HG02798 (cell line): Measurements from ENCODE around the gene CTRL.

ENCODE experiments used
- ATAC-seq: cut with Tn5 transposase; IDR thresholded peaks from one replicate; pipeline ENCODE4 v1.9.1; 2021; ENCODE audit warnings: mild to moderate bottlenecking; ENCODE audit not compliant: unreplicated experiment, poor library complexity

CTRL gene

GRCh38 chr16:67897231-67897630 is 34.4 kb downstream of the CTRL start:
- ATAC-seq = no peak

GRCh38 chr16:67893743-67894399 is 37.8 kb downstream of the CTRL start:
- no peak for ATAC-seq

- ATAC-seq = peak; percentile 95
These were observed 38.5 kb downstream of the CTRL start, which contains the start of gene PSKH1 for GRCh38 chr16:67892899-67893742. Gene PSKH1, plus strand, starts transcription at chr16:67893254. Its CDS starts 15,496 bp downstream, at chr16:67908750.

GRCh38 chr16:67892375-67892774 is 39.3 kb downstream of the CTRL start:
- ATAC-seq = no peak

- no peak for ATAC-seq
These were observed 43.3 kb downstream of the CTRL start for GRCh38 chr16:67888331-67888730.

GRCh38 chr16:67886387-67886786 is 45.3 kb downstream of the CTRL start:
- no peak for ATAC-seq

GRCh38 chr16:67885976-67886375 is 45.7 kb downstream of the CTRL start:
- ATAC-seq = no peak

GRCh38 chr16:67885545-67885944 is 46.1 kb downstream of the CTRL start:
- no peak for ATAC-seq

- ATAC-seq = no peak
These were observed 47.0 kb downstream of the CTRL start, which contains the start of gene NRN1L for GRCh38 chr16:67884684-67885083. Gene NRN1L, plus strand, starts transcription at chr16:67884885. Its CDS starts 19 bp downstream, at chr16:67884904.

GRCh38 chr16:67883872-67884261 is 47.8 kb downstream of the CTRL start:
- no peak for ATAC-seq

GRCh38 chr16:67883146-67883871 is 48.4 kb downstream of the CTRL start:
- ATAC-seq = no peak

- no peak for ATAC-seq
These were observed 49.1 kb downstream of the CTRL start for GRCh38 chr16:67882374-67883145.

- ATAC-seq = no peak
These were observed 50.0 kb downstream of the CTRL start for GRCh38 chr16:67881621-67882161.

GRCh38 chr16:67880584-67880983 is 51.1 kb downstream of the CTRL start:
- no peak for ATAC-seq

GRCh38 chr16:67879936-67880335 is 51.7 kb downstream of the CTRL start:
- no peak for ATAC-seq
